Ramos (cell line): ENCODE data around the gene FERD3L.
"Not testable (repeated sequence)": the region's sequence is repeated elsewhere in the genome, so short reads cannot be mapped to it uniquely, and the experiment has no call there.

Experiments
- in situ Hi-C: fragments of 300-500 bp; cut with MboI; formaldehyde crosslinking; loops from one replicate; pipeline ENCODE4 v1.14.3; 2022; ENCODE audit warnings: low sequenced_read_pairs; ENCODE audit not compliant: unreplicated experiment

The FERD3L gene, protein sequence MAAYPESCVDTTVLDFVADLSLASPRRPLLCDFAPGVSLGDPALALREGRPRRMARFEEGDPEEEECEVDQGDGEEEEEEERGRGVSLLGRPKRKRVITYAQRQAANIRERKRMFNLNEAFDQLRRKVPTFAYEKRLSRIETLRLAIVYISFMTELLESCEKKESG

DNA sequence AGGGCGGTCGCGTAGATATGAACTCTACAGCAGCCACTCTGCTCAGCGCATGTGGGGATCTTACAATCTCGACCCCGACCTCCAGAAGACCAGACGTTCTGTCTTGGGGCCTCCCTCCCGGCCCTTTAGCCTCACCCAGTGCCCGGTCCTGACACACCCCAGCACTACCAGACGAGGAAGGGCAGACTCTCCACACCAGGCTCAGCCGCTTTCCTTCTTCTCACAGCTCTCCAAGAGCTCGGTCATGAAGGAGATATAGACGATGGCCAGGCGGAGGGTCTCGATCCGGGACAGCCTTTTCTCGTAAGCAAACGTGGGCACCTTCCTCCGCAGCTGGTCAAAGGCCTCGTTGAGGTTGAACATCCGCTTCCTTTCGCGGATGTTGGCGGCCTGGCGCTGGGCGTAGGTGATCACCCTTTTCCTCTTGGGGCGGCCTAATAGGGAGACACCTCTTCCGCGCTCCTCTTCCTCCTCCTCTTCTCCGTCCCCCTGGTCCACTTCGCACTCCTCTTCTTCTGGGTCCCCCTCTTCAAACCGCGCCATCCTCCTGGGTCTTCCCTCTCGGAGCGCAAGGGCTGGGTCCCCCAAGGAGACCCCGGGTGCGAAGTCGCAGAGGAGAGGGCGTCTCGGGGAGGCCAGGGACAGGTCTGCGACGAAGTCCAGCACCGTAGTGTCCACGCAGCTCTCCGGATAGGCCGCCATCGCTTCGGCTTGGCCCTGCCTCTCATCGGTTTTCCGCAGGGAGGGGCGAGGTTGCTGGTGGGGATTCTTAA lies at the start of gene FERD3L:
Gene FERD3L, minus strand, starts transcription at position 761 of the 773 bp plus-strand sequence. Its CDS starts 59 bp downstream, at position 702.
- in situ Hi-C loops, result no loop called here

DNA sequence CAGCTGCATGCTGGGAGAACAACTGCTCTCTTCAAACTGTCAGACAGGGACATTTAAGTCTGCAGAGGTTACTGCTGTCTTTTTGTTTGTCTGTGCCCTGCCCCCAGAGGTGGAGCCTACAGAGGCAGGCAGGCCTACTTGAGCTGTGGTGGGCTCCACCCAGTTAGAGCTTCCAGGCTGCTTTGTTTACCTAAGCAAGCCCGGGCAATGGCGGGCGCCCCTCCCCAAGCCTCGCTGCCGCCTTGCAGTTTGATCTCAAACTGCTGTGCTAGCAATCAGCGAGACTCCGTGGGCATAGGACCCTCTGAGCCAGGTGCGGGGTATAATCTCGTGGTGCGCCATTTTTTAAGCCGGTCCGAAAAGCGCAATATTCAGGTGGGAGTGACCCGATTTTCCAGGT lies 49.2 kb upstream of the FERD3L start:
- in situ Hi-C loops, result not testable (repeated sequence)

DNA sequence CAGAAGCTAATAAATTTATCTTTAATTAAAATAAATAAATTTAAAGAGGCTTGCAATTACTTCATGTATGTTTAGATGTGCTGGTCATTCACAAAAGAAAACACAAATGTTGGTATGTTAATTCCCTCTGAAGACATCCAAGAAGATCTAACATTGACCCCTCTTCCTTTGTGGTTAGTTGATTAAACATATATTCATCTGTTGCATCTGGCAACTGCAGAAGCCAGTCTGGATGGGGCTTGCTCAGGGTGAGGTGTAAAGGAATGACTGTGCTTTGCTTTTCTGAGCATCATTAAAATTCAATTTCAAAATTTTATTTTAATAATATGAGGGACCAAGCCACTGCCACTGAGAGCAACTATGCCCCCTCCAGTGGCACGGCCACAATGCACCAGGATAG lies 36.4 kb upstream of the FERD3L start:
- in situ Hi-C loops, result no loop called here

DNA sequence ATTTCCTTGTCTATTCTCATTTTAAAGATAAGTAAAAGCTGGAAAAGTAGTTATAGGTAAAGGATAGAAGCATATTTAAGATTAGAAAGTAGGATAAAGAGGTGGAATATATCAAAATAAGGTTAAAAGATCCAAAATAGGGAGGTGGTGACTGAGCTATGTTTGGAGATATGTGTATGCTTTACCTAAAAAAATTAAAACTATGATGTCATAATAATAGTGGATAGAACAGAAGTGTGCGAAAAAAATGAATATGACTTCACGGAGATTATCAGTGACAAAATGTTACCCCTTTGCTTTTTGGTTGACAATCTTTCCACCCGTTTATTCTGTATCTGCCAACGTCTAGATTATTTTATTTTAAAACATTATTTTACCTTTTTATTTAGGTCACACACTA lies 33.4 kb upstream of the FERD3L start:
- in situ Hi-C loops, result no loop called here

DNA sequence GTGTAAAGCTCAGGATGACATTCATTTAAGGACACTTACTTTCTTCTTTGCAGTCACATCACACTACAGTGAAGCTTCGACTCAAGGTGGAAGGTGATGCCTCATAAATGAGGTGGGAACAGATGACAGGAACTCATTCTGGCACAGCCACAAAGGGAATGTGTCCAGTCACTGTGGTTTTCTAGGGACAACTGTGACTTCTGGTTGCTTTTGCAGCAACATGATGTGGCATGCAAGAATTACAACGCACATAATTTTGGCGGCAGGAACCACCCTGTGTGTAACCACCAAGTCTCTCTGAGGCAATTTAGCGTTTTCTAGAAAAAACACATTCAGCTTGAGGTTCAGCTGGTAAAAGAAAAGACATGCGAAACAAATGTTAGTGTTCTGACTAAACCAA lies 32.0 kb upstream of the FERD3L start:
- in situ Hi-C loops, result no loop called here

DNA sequence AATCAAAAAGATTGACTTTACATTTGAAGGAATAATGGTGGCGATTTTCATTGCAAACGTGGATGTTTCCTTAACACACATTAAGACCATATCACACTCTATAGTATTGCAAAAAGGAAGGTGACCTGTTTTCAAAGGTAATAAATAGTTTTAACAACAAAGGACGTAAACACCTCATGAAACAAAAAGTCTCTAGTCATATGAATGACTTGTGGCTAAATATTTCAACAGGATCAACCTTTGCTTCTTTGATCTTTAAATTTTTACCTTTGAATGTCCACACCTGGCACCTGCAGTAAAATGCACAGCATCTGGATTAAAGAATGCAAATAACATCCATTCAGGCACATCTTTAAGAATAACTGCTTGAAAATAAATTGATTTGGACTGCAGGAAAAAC lies 30.0 kb upstream of the FERD3L start:
- in situ Hi-C loops, result no loop called here

DNA sequence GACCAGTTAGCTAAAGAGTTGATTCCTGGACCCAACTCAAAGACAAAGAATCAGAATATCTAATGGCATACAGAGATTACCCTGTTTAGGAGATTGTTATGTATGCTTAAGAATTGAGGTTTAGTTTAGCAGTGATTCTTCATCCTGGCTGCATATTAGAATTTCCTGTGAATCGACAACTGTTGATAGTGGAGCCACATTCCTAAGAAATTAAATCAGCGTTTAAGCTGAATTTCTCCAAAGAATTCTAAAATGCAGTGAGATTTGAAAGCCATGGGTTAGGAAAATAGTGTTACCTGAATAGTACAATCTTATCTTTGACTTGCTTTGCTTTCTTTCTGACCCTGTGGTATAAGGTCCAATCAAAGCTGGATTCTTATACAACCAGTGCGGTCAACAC lies 16.4 kb upstream of the FERD3L start:
- in situ Hi-C loops, result no loop called here

DNA sequence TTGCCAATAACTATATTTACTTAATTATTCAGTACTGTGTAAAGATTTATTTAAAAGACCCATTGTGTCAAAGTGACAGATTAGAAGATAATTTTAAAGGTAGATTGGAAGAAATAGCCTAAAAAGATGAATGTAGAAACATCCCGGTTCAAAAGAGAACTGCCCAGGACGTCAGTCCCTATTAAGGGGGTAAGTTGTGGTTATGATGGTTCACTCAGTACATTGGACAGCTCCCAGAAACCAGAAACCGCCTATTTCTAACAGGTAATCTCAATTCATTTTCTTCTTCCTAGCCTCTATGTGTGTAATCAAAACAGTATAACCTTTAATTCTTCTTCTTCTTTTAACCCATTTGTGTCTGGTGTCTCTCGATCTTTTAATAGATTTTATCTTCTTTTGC lies 1.5 kb upstream of the FERD3L start:
- in situ Hi-C loops, result no loop called here

DNA sequence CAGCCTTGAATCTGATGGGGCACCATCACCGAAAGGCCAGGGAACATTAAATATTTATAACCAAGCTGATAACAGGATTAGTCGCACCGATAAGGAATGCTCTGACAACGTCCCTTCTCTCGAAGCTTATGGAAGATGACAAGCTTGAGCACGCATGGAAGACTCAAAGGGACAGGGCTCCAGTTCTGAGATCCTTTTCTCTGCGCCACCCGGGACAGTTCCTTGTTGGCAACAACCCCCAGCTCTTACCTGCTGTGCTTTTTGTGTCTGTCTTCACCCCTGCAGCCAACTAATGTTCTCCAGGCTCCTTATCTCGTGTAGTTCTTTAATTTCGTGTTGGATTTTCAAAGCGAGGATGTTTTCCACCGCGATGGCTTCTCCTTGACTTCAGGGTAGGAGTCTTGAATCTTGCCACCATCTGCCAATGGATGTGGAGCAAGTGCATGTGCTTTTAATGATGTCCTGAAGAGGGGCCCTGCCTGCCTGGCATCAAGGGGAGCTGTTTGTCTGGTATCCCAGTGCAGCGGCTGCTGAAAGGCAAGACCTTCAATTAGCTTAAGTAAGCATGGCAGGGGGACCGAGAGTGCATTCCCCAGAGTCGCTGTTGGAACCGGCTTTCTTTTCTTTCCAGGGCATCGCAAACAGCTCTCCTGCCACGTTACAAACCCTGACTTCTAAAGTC lies 354 bp upstream of the FERD3L start:
- in situ Hi-C loops, result no loop called here

DNA sequence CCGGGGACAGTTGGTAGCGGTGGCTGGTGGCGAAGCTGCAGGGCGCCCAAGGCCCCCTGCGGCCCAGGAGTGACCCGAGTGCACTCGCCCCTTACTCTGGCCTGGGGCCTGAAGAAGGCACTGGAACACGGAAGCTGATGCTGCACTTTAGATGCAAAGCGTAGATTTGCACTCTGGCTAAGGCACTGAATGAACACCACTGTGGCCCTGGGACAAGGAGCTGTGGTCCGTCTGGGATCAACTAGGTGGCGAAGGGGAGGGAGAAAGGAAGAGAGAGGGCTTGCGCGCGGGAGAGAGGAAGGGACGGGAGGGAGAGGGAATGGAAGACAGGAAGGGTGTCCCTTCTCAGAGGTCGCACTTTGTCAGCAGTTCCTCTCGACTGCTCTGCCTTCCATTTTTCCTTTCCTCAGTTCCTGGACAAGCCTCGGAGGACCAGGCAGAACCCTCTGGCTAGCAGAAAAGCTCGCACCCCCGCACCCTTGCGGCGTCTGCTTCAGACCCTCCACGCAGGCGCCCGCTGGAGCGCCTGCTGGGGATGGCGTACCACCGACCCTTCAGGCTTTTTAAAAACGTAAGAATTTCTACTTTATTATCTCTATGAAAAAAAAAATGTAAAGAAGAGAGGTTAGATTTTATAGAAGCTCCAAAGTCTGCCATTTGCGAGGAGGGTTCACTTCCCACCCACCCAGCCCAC lies 1.2 kb downstream of the FERD3L start:
- in situ Hi-C loops, result no loop called here

DNA sequence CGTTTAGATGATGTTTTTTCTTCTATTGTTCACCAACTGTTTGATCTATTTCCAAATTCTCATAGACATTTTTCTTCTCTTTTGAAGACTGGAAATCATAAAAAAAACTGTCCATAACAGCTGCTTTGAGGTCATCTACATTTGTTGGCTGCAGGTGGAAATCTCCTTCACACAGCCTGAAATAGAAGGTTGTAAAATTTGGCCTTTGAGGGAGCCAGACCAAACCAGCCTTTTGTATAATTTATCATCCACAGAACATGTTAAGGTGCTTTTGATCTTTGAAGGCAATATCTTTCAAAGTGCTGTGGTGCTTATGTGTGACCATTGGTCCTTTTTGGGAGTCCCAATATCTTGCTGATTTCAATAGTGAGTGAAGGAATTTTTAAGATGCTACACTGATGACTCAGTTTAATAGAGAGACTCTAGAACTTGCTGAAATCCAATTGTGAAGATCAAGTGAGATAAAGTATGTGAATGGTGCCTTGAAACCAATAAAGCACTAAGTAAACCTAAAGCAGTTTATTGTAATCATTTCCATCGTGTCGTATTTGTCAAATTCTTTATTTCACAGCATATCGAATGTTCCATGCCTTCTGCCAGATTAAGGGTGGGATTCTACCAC lies 5.4 kb downstream of the FERD3L start:
- in situ Hi-C loops, result no loop called here

DNA sequence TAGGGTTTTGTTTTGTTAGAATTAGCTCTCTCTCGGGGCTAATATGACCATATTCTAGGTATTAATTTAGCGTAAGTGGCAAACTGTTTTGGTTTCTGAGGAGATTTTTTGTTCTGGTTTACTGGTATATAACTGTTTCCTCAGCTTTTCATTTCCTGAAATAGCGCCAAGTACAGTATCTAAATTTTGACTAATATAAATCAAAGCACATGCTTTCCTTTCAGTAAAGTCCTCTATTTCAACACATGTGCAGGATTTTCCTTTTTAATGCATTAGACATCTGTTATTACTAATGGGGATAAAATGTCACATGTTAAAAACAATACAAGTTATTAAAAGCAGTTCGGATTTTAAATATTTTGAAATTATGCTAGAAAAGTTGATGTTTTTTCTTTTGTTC lies 11.3 kb downstream of the FERD3L start:
- in situ Hi-C loops, result no loop called here

DNA sequence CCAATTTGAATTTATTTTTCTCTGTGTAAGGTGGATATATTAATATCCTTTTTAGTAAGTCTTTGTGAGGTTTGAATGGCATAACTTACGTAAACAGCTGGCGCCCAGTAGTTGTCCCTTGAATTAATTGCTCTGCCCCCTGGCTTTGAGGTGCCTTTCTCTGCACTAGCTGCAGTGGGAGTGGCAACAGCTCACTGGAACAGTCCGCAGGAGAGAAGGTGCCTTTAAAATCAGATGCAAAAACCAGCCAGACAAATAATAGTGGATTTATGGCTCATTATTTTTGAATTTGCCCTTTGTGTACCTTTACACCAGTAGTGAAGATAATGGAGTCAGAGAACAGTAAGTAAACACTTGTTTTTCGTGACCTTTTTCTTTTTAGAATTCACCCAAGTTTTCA lies 11.8 kb downstream of the FERD3L start:
- in situ Hi-C loops, result no loop called here

DNA sequence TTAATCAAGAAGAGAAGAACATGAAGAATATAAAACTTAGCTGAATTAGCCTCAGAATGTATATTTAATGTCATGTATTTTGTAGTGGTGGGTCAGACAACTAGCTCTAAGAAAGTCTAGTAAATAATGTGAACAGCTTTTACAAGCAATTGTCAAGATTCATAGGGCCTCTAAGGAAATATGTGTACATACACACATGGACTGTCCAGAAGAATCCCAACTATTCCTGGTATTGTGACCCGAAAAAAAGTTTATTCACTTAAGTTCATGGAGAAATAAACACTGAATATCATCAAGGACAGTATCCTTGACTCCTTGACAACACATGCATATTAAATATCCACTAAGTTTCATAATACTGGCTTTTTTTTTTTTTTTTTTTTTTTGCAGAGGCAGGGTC lies 16.4 kb downstream of the FERD3L start:
- in situ Hi-C loops, result no loop called here

DNA sequence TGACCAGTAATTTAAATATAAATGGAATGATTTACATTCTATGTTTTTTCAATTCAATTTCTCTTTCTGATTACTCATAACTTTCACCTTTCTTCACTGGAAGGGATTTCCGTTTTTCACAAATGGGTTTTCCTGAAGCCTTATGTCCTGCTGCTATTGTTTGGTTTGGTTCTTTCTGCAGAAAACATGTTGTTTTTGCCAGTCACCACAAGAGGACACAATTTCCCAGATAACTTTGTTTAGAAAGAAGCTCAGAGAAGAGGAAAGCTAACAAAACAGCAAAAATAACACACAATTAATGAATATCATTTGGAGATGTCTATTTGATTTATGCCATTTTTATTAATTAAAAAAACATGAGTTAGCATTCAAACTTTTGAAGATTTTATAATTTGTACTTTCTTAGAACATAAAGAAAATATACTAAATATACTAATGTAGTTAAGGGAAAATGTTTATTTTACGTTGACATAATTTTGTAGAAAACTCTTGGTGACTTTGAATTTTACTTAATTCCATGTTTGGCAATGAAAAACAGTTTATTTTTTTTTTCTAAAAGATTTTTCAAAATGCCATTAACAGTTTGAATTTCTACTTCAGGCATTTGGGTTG lies 23.1 kb downstream of the FERD3L start:
- in situ Hi-C loops, result no loop called here

DNA sequence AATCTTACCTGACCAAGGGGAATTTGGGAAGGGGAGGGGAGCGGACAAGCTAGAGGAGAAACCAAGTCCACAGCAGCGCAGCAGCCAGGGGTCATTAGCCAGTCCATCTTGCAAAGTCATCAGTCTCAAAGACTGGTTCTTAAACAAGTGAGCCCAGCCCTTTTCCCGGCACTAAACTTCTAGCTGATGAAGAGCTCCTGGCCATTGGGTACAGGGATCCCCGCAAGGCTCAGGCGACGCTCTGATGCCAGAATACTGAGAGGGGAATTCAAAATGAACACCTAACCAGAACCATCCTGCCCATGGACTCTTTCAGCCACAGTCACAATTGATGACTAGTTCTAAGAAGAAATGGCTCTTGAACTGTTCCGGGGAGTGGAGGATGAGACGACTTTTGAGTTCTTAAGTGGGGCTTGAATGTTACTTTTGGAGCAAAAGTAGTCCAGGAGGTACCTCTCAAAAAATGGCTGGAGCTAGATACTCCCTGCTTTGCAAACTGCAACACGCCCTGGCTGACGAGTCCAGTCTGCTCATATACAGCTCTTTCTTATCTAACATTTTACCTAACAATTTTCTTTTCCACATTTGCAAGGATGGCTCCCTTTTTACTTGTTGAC lies 25.2 kb downstream of the FERD3L start:
- in situ Hi-C loops, result no loop called here

DNA sequence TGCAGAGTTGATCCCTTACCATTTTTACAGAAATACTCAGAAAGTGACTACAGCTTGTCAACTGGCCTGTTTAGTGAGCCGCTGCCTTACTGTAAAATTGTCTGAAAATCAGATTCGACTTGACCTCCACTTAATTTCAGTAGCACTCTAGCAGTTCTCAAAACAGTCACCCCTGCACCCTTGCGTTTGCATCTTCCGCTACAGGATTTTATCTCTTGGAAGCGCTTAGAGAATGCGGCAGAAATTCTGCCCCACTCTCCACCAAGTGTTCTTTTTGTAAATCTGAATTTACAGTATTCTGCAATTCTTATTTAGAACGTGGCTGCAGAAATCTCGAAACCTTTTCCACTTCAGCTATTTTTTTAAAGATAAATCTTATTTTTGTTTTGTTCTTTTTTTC lies 25.8 kb downstream of the FERD3L start:
- in situ Hi-C loops, result no loop called here

DNA sequence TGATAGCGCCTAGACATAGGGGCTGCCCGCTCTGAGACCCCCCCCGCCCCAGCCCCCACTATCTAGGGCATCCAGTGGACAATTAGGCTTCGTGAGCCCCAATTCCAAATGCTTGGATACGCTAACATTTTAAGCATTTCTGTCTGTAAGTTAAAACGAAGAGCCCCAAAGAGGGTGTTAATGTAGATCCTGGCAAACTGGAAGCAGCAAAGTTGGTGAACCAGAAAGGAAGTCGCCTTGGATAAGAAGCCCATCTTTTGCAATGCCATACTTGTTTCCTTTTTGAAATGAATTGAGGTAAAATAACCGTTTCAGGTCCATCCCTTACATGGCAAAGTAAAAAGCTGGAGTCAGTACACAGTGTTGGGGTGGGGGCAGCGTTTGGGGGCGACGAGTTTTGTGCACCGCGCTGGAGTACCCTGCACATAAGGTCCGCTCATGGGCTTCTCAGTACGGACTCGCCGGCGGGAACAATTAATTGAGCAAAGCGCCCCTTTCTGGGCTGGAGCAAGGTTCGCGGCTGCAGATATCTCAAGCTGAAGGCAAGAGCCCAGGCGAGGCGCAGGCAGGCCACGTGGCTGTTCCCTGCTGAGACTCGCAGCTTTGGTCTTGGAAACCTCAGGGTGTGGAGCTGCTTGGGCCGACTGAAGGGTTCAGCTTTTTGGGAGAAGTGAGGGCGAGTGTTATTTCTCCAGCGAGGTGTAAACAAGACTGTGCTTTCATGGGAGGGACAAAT lies 26.4 kb downstream of the FERD3L start:
- in situ Hi-C loops, result no loop called here
